ENCODE measurements around the gene SOX11.

Gene SOX11

DNA sequence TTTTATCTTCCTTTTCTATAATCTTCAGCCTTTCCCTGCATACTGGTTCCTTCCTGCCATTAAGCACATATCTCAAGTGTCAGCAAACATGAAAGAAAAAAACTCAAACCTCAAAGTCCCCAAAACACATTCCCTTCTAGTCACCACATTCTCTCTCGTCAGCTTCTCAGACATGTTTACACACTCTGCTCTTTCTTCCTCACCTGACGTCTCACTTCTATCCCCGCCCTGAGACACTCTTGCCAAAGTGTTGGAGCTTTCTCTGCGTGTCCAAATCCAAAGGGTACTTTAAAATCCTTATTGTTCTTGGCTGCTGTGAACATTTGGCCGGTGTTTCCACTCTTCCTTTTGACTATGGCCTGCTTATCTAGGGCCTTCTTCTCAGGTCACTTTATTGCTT, 47.9 kb downstream of the SOX11 start:
- Mint-ChIP-seq H3K4me3 (no peak overlapping the region), H3K27me3 (no peaks in the 10 kb centered on the region)

GRCh38 chr2:5740817-5741216, 48.6 kb downstream of the SOX11 start:
- no peak for DNase-seq
- no peak overlapping the region for H3K27ac Mint-ChIP-seq

More for the DNA sequence above, 47.9 kb downstream of the SOX11 start:
- DNase-seq (no peak), ATAC-seq (replicated peaks) (no peak)
- Mint-ChIP-seq H3K4me1 (ENCODE audit: low read depth in 2 of 2) (no peaks in the 10 kb centered on the region), H3K27ac (no peak overlapping the region), H3K9me3 (peaks cover 0 to 4% of the 10 kb centered on the region in 2 donors), H3K36me3 (ENCODE audit: insufficient read depth) (no peaks in the 10 kb centered on the region)

DNA sequence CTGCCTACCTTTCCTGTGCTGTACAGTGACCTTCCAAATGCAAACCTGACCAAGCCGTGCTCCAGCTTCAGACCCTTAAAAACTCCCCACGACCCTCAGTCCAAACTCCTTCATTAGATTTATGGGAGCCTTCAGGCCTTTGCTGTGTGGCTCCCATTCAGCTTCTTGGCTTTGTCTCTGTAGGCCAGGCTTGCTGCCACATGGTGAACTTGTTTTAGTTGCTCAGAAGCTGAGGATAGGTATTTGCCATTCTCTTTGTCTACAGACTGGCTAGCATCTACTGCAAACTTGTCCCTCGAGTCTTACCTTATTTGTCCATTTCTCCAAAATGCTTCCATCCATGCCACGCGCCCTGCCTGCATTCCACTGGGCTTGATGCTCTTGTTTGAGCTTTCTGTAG, 49.1 kb downstream of the SOX11 start:
- peaks cover 0 to 4% of the 10 kb centered on the region in 2 donors for H3K9me3 Mint-ChIP-seq
- no peaks in the 10 kb centered on the region for H3K27me3 Mint-ChIP-seq
- no peak overlapping the region for H3K4me3 Mint-ChIP-seq
- no peaks in the 10 kb centered on the region for H3K36me3 Mint-ChIP-seq (ENCODE audit: insufficient read depth)
- no peak for ATAC-seq (replicated peaks)
- no peaks in the 10 kb centered on the region for H3K4me1 Mint-ChIP-seq (ENCODE audit: low read depth in 2 of 2)
- H3K27ac Mint-ChIP-seq = no peak overlapping the region
- no peak for DNase-seq

More at GRCh38 chr2:5740817-5741216, 48.6 kb downstream of the SOX11 start:
- Mint-ChIP-seq H3K9me3 (peaks cover 0 to 4% of the 10 kb centered on the region in 2 donors), H3K4me1 (ENCODE audit: low read depth in 2 of 2) (no peaks in the 10 kb centered on the region), H3K36me3 (ENCODE audit: insufficient read depth) (no peaks in the 10 kb centered on the region), H3K4me3 (no peak overlapping the region), H3K27me3 (no peaks in the 10 kb centered on the region)
- ATAC-seq (replicated peaks) = no peak

- peaks cover 3 to 4% of the 10 kb centered on the region in 2 donors for H3K9me3 Mint-ChIP-seq
- no peaks in the 10 kb centered on the region for H3K36me3 Mint-ChIP-seq (ENCODE audit: insufficient read depth)
- ATAC-seq (replicated peaks) (no peak), DNase-seq (no peak)
- no peaks in the 10 kb centered on the region for H3K27me3 Mint-ChIP-seq
- no peaks in the 10 kb centered on the region for H3K4me1 Mint-ChIP-seq (ENCODE audit: low read depth in 2 of 2)
- H3K27ac Mint-ChIP-seq = no peak overlapping the region
- no peak overlapping the region for H3K4me3 Mint-ChIP-seq
These were observed 49.9 kb downstream of the SOX11 start for GRCh38 chr2:5742126-5742525.

DNA sequence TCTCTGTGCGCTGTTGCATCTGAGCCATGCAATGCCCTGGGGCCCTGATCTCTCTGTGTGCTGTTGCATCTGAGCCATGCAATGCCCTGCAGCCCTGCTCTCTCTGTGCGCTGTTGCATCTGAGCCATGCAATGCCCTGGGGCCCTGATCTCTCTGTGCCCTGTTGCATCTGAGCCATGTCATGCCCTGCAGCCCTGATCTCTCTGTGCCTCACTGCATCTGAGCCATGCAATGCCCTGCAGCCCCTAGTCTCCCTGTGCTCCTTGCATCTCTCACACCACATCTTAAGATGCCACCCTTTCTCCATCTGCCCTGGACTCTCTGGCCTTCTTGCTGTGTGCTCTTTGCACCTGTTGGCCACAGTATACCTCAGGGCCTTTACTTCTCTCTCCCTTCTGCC, 56.2 kb downstream of the SOX11 start:
- Mint-ChIP-seq H3K36me3 (ENCODE audit: insufficient read depth) (no peaks in the 10 kb centered on the region), H3K9me3 (peaks cover 17 to 32% of the 10 kb centered on the region in 2 donors), H3K4me1 (ENCODE audit: low read depth in 2 of 2) (no peaks in the 10 kb centered on the region), H3K27me3 (no peaks in the 10 kb centered on the region), H3K4me3 (no peak overlapping the region), H3K27ac (no peak overlapping the region)
- DNase-seq = no peak
- ATAC-seq (replicated peaks) = no peak

GRCh38 chr2:5748946-5749345, 56.8 kb downstream of the SOX11 start:
- no peak overlapping the region for H3K4me3 Mint-ChIP-seq
- H3K4me1 Mint-ChIP-seq (ENCODE audit: low read depth in 2 of 2) = no peaks in the 10 kb centered on the region
- ATAC-seq (replicated peaks) (no peak), DNase-seq (no peak)
- no peaks in the 10 kb centered on the region for H3K27me3 Mint-ChIP-seq
- peaks cover 13 to 37% of the 10 kb centered on the region in 2 donors for H3K9me3 Mint-ChIP-seq
- H3K27ac Mint-ChIP-seq = no peak overlapping the region
- no peaks in the 10 kb centered on the region for H3K36me3 Mint-ChIP-seq (ENCODE audit: insufficient read depth)

DNA sequence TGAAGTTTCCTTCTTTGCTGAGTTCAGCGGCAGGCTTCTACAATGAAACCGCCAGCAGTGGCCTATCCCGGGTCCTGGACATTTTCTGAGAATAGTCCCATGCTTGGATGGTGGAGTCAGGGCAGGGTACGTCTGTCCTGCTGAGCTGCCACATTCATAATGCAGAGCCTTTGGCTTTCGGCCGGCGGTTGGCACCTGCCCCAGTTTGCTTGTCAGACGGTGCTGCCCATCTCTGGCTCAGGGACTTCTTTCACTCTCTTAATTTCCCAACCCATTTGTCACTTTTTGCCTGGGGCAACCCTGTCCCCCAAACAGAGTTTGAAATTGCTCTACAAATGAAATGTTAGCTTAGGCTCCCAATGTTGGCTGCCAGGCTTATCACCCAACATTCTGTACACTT, 57.2 kb downstream of the SOX11 start:
- Mint-ChIP-seq H3K27me3 (no peaks in the 10 kb centered on the region), H3K4me3 (no peak overlapping the region), H3K9me3 (peaks cover 13 to 38% of the 10 kb centered on the region in 2 donors), H3K36me3 (ENCODE audit: insufficient read depth) (no peaks in the 10 kb centered on the region), H3K27ac (no peak overlapping the region), H3K4me1 (ENCODE audit: low read depth in 2 of 2) (no peaks in the 10 kb centered on the region)
- DNase-seq (no peak), ATAC-seq (replicated peaks) (no peak)

Data from effector memory CD8-positive, alpha-beta T cell (primary cell).